Astrocyte (in vitro differentiated cells and primary cell): ENCODE measurements around the gene GPR62. TPM values are rescaled to one million over a fixed set of nuclear protein-coding genes. Genes with fewer than 3 reads are reported as not detected.

ENCODE experiments used
- DNase-seq: peaks from one replicate; pipeline ENCODE4 v3.0.0-alpha.2; 2010; ENCODE audit warnings: low read depth
- FAIRE-seq: peaks from 2 replicates; lab custom pipeline; 2011; peaks lifted over from hg19 to GRCh38; lab: Jason Lieb, UNC
- H2AFZ ChIP-seq: 2 replicates; pipeline ENCODE4 v1.6.0; 2012; ENCODE audit warnings: low read depth, low read length, inconsistent platforms
- H3K27ac ChIP-seq: 2 replicates; pipeline ENCODE4 v1.5.1; 2011; ENCODE audit warnings: low read depth, low read length, inconsistent platforms
- H3K27me3 ChIP-seq: 2 replicates; pipeline ENCODE4 v1.6.0; 2011; ENCODE audit warnings: low read length, inconsistent platforms; ENCODE audit not compliant: insufficient read depth
- H3K36me3 ChIP-seq: 2 replicates; pipeline ENCODE4 v1.5.1; 2011; ENCODE audit warnings: low read length, inconsistent platforms; ENCODE audit not compliant: insufficient read depth
- H3K4me1 ChIP-seq: 2 replicates; pipeline ENCODE4 v1.5.1; 2011; ENCODE audit warnings: low read length, inconsistent platforms; ENCODE audit not compliant: insufficient read depth
- H3K4me2 ChIP-seq: 2 replicates; pipeline ENCODE4 v1.6.0; 2012; ENCODE audit warnings: low read length, inconsistent platforms
- H3K4me3 ChIP-seq: 2 replicates; pipeline ENCODE4 v1.5.1; 2011; ENCODE audit warnings: low read depth, mild to moderate bottlenecking, low read length, inconsistent platforms; ENCODE audit not compliant: insufficient read depth
- H3K79me2 ChIP-seq: 2 replicates; pipeline ENCODE4 v1.6.0; 2012; ENCODE audit warnings: mild to moderate bottlenecking, low read length, inconsistent platforms; ENCODE audit not compliant: insufficient read depth
- H3K9ac ChIP-seq: 2 replicates; pipeline ENCODE4 v1.6.0; 2012; ENCODE audit warnings: mild to moderate bottlenecking, low read length, inconsistent platforms
- H3K9me3 ChIP-seq: 2 replicates; pipeline ENCODE4 v1.5.1; 2012; ENCODE audit warnings: low read depth, mild to moderate bottlenecking, low read length, inconsistent platforms; ENCODE audit not compliant: insufficient read depth
- H4K20me1 ChIP-seq: 2 replicates; pipeline ENCODE4 v1.6.0; 2012; ENCODE audit warnings: low read length, inconsistent platforms; ENCODE audit not compliant: insufficient read depth
- H3K27ac Mint-ChIP-seq: one replicate; pipeline ENCODE4 v1.8.0; 2021; ENCODE audit warnings: mild to moderate bottlenecking, mixed read lengths; ENCODE audit not compliant: unreplicated experiment
- H3K27me3 Mint-ChIP-seq: one replicate; pipeline ENCODE4 v1.8.0; 2021; ENCODE audit warnings: low read depth, mixed read lengths; ENCODE audit not compliant: unreplicated experiment
- H3K36me3 Mint-ChIP-seq: one replicate; pipeline ENCODE4 v1.8.0; 2021; ENCODE audit warnings: low read depth, mixed read lengths; ENCODE audit not compliant: unreplicated experiment
- H3K4me1 Mint-ChIP-seq: one replicate; pipeline ENCODE4 v1.8.0; 2021; ENCODE audit warnings: low read depth, mixed read lengths; ENCODE audit not compliant: unreplicated experiment
- H3K4me3 Mint-ChIP-seq: one replicate; pipeline ENCODE4 v1.8.0; 2021; ENCODE audit warnings: mild to moderate bottlenecking, moderate library complexity, mixed read lengths; ENCODE audit not compliant: unreplicated experiment
- H3K9me3 Mint-ChIP-seq: one replicate; pipeline ENCODE4 v1.8.0; 2021; ENCODE audit warnings: mild to moderate bottlenecking, mixed read lengths; ENCODE audit not compliant: unreplicated experiment
- EZH2 ChIP-seq: IDR thresholded peaks from 2 replicates; pipeline ENCODE4 v1.6.1; 2012; ENCODE audit warnings: mild to moderate bottlenecking, low read length, inconsistent platforms; ENCODE audit not compliant: insufficient read depth
- total RNA-seq: library from RNA; stranded (reverse); gene quantifications from 2 replicates; pipeline ENCODE4 v1.2.1, GENCODE V29; 2021
- TF ChIP-seq, protein P1 (sequence below): IDR thresholded peaks from 2 replicates; pipeline ENCODE4 v1.5.1; 2011; ENCODE audit warnings: low read depth, mild to moderate bottlenecking, inconsistent platforms, low read length, moderate library complexity; ENCODE audit not compliant: insufficient read depth

The GPR62 gene
- total RNA-seq, 1 donor from 2014 or later: not detected

DNA sequence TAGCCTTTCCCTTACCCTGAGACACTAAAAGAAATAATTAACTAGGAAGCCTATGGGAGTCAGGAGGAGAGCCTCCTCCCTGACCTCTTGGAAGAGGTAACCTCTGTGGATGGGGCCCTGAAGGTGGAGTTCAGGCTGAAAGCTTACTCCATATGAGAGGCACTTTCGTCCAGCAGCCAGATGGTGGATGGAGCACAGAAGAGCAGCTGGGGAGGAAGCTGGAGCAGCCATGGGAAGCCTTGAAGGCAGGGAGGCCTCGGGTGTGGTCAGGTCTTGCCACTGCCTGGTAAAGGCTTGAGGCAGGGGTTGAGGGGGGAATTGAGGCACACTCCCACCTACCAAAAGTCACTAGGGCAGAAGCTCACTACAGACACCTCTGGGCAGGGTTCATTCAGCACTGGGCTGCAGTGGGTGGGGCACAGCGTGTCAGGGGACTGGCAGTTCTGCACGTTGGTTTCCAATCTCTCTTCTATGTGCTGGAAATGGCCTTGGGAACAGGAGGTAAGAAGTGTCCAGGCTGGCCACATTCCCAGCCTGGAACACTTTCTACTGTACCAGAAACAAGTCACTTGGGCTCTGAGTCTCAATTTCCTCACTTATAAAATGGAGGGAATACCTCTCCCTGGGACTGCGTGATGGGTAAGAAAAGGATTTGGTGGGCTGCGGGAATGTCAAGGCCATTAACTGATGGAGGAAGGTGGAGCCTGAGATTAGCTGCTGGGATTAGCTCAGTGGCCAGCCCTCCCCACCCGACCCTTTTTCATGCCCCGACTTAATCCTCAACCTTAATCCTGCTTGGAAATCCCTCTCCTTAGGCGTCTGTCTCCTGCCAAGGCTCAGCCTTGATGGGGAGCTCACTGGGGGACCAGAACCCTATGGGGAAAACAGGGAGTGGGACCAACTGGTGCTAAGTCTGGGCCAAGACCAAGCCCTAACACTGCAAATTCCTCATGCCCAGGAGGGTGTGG is 6.7 kb downstream of the GPR62 start:
- peaks cover 8% of the 10 kb centered on the region for H3K27me3 Mint-ChIP-seq
- FAIRE-seq (no peak), DNase-seq (no peak)
- Histone ChIP-seq H3K9me3 (no peaks in the 10 kb centered on the region), H3K4me1 (peaks cover 9% of the 10 kb centered on the region), H3K27me3 (no peaks in the 10 kb centered on the region), H4K20me1 (peaks cover 66% of the 10 kb centered on the region), H3K79me2 (peaks cover 38% of the 10 kb centered on the region), H3K4me2 (no peak overlapping the region), H3K9ac (no peak overlapping the region), H3K27ac (no peak overlapping the region), H2AFZ (no peak overlapping the region), H3K4me3 (no peak overlapping the region), H3K36me3 (peaks cover 4% of the 10 kb centered on the region)
- TF ChIP-seq, protein P1, sequence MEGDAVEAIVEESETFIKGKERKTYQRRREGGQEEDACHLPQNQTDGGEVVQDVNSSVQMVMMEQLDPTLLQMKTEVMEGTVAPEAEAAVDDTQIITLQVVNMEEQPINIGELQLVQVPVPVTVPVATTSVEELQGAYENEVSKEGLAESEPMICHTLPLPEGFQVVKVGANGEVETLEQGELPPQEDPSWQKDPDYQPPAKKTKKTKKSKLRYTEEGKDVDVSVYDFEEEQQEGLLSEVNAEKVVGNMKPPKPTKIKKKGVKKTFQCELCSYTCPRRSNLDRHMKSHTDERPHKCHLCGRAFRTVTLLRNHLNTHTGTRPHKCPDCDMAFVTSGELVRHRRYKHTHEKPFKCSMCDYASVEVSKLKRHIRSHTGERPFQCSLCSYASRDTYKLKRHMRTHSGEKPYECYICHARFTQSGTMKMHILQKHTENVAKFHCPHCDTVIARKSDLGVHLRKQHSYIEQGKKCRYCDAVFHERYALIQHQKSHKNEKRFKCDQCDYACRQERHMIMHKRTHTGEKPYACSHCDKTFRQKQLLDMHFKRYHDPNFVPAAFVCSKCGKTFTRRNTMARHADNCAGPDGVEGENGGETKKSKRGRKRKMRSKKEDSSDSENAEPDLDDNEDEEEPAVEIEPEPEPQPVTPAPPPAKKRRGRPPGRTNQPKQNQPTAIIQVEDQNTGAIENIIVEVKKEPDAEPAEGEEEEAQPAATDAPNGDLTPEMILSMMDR: no peak
- TF ChIP-seq EZH2: no peak
- H3K4me3 Mint-ChIP-seq: no peak overlapping the region
- H3K4me1 Mint-ChIP-seq: peaks cover 10% of the 10 kb centered on the region
- H3K9me3 Mint-ChIP-seq: peaks cover 3% of the 10 kb centered on the region
- H3K36me3 Mint-ChIP-seq: peaks cover 31% of the 10 kb centered on the region
- no peak overlapping the region for H3K27ac Mint-ChIP-seq

GRCh38 chr3:51962854-51963530 is 7.8 kb downstream of the GPR62 start:
- Mint-ChIP-seq H3K27me3 (peaks cover 8% of the 10 kb centered on the region), H3K4me3 (no peak overlapping the region), H3K9me3 (peaks cover 3% of the 10 kb centered on the region), H3K36me3 (peaks cover 31% of the 10 kb centered on the region), H3K4me1 (peaks cover 10% of the 10 kb centered on the region), H3K27ac (no peak overlapping the region)
- no peak overlapping the region for H3K27ac ChIP-seq
- no peak overlapping the region for H3K4me3 ChIP-seq
- FAIRE-seq (no peak), DNase-seq (no peak)
- H3K27me3 ChIP-seq: no peaks in the 10 kb centered on the region
- no peaks in the 10 kb centered on the region for H3K36me3 ChIP-seq
- H3K79me2 ChIP-seq: peaks cover 40% of the 10 kb centered on the region
- peaks cover 13% of the 10 kb centered on the region for H3K4me1 ChIP-seq
- H3K9me3 ChIP-seq: no peaks in the 10 kb centered on the region
- H3K4me2 ChIP-seq: no peak overlapping the region
- TF ChIP-seq, protein P1: no peak
- no peak for TF ChIP-seq EZH2
- no peak overlapping the region for H3K9ac ChIP-seq
- peaks cover 58% of the 10 kb centered on the region for H4K20me1 ChIP-seq
- H2AFZ ChIP-seq: no peak overlapping the region
